OCI-LY3 (cell line): Measurements from ENCODE around the gene HELZ.

Experiments
- CTCF ChIP-seq: fragments of 200-600, 300-600 bp; sonication (generic); IDR thresholded peaks from 2 replicates; pipeline ENCODE4 v1.5.1; 2014; ENCODE audit warnings: antibody characterized with exemption, low read length, low read depth
- EZH2phosphoT487 ChIP-seq: fragments of 200-600 bp; shearing (Covaris generic); IDR thresholded peaks from 2 replicates; pipeline ENCODE4 v1.6.1; 2018; ENCODE audit warnings: antibody characterized with exemption, mixed run types, low read depth

DNA sequence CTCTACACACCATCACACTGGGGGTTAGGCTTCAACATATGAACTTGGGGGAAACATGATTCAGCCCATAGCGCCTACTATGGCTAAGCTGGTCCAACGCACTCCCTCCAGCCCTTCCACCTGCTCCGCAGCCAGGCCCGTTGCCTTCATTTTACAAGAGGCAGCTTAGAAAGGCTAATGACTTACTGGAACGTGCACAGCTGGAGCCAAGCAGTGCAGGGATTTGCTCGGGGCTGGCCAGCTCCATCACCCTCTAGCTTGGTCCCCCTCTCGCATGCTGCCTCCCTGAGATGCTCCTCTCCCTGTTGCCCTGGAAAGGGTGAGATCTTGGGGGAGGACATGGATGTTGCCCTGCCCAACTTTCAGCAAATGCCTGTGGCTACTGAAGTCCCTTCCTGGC is 203.5 kb downstream of the HELZ start:
- TF ChIP-seq CTCF (no peak), EZH2phosphoT487 (no peak)
